RWPE2 (cell line): ENCODE measurements around the gene PSMD2.
A peak's percentile ranks its signal among the peaks of the same experiment; 100 is the strongest.

Experiments used
- ATAC-seq: fragments of 200-7000 bp; cut with Tn5 transposase; 3 replicates; pipeline ENCODE4 v1.9.1; 2021; ENCODE audit warnings: low read depth
- DNase-seq: peaks from one replicate; pipeline ENCODE4 v3.0.0-alpha.2; 2020; ENCODE audit warnings: low spot score
- H3K27ac ChIP-seq: fragments of 450-650 bp; 2 replicates; pipeline ENCODE4 v1.5.1; 2017; ENCODE audit warnings: mild to moderate bottlenecking; ENCODE audit not compliant: poor library complexity, severe bottlenecking
- H3K27me3 ChIP-seq: fragments of 250-450 bp; sonication (Bioruptor Pico); 2 replicates; pipeline ENCODE4 v1.5.1; 2021; ENCODE audit warnings: mild to moderate bottlenecking, moderate library complexity; ENCODE audit not compliant: insufficient read depth, poor library complexity, severe bottlenecking
- H3K36me3 ChIP-seq: fragments of 250-450 bp; sonication (Bioruptor Pico); 2 replicates; pipeline ENCODE4 v1.5.1; 2020; ENCODE audit warnings: low read depth, mild to moderate bottlenecking, moderate library complexity
- H3K4me1 ChIP-seq: fragments of 250-450 bp; sonication (Bioruptor Pico); 2 replicates; pipeline ENCODE4 v1.5.1; 2021; ENCODE audit warnings: mild to moderate bottlenecking, moderate library complexity; ENCODE audit not compliant: insufficient read depth, poor library complexity, severe bottlenecking
- H3K4me3 ChIP-seq: fragments of 250-450 bp; sonication (Bioruptor Pico); 2 replicates; pipeline ENCODE4 v1.5.1; 2021; ENCODE audit warnings: mild to moderate bottlenecking, moderate library complexity; ENCODE audit not compliant: severe bottlenecking
- H3K9me3 ChIP-seq: fragments of 250-450 bp; sonication (Bioruptor Pico); 2 replicates; pipeline ENCODE4 v1.5.1; 2021; ENCODE audit warnings: mild to moderate bottlenecking, moderate library complexity; ENCODE audit not compliant: severe bottlenecking
- TF ChIP-seq, protein P1 (sequence below): fragments of 450-650 bp; IDR thresholded peaks from one replicate; pipeline ENCODE4 v1.5.1; 2017; ENCODE audit warnings: mild to moderate bottlenecking, moderate library complexity; ENCODE audit not compliant: poor library complexity, severe bottlenecking

The PSMD2 gene

DNA sequence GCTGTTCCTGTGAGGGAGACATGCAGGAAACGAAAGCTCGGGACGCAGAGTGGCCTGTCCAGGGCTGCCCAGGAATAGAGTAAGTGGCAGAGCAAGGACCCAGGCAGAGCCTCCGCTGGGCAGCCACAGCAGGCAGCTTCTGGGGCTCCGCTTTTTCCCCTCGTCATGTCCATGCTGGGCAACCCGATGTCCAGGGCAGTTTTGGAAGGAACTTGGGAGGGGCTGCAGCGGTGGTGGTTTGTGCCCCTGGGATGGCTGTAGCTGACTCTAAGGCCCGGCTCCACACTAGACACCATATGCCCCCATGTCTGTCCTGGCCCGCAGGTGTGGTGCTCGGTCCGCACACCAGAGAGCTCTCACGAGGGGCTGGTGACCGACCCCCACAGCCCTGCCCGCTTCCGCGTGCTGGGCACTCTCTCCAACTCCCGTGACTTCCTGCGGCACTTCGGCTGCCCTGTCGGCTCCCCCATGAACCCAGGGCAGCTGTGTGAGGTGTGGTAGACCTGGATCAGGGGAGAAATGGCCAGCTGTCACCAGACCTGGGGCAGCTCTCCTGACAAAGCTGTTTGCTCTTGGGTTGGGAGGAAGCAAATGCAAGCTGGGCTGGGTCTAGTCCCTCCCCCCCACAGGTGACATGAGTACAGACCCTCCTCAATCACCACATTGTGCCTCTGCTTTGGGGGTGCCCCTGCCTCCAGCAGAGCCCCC lies 7.1 kb upstream of the PSMD2 start:
- H3K4me1 ChIP-seq: no peaks in the 10 kb centered on the region
- H3K27ac ChIP-seq: no peak overlapping the region
- no peaks in the 10 kb centered on the region for H3K27me3 ChIP-seq
- no peaks in the 10 kb centered on the region for H3K36me3 ChIP-seq
- ATAC-seq (no peak), DNase-seq (no peak)
- no peak overlapping the region for H3K4me3 ChIP-seq
- H3K9me3 ChIP-seq: no peaks in the 10 kb centered on the region
- TF ChIP-seq, protein P1, sequence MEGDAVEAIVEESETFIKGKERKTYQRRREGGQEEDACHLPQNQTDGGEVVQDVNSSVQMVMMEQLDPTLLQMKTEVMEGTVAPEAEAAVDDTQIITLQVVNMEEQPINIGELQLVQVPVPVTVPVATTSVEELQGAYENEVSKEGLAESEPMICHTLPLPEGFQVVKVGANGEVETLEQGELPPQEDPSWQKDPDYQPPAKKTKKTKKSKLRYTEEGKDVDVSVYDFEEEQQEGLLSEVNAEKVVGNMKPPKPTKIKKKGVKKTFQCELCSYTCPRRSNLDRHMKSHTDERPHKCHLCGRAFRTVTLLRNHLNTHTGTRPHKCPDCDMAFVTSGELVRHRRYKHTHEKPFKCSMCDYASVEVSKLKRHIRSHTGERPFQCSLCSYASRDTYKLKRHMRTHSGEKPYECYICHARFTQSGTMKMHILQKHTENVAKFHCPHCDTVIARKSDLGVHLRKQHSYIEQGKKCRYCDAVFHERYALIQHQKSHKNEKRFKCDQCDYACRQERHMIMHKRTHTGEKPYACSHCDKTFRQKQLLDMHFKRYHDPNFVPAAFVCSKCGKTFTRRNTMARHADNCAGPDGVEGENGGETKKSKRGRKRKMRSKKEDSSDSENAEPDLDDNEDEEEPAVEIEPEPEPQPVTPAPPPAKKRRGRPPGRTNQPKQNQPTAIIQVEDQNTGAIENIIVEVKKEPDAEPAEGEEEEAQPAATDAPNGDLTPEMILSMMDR: no peak

DNA sequence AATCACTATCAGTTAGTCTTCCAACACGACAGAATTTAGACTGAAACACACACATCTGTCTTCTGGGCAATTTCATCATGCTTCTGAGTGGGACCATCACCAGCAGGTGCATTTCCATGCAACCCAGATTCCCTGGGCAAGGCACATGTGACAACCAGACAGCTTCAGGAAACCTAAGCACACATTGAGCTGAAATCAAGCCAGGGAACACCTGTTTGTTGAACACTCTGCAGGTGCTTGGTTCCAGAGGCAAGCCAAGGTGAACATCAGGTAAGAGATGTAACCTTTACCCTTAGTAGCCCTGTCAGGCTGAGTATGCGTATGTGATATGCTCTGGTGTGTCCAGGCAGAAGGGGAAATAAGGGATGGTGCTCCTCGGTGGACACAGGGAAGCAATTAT lies 3.3 kb upstream of the PSMD2 start:
- TF ChIP-seq, protein P1: no peak
- Histone ChIP-seq H3K4me1 (peaks cover 4% of the 10 kb centered on the region), H3K36me3 (peaks cover 7% of the 10 kb centered on the region), H3K27me3 (no peaks in the 10 kb centered on the region), H3K9me3 (no peaks in the 10 kb centered on the region), H3K4me3 (no peak overlapping the region), H3K27ac (no peak overlapping the region)
- no peak for DNase-seq
- ATAC-seq: no peak

DNA sequence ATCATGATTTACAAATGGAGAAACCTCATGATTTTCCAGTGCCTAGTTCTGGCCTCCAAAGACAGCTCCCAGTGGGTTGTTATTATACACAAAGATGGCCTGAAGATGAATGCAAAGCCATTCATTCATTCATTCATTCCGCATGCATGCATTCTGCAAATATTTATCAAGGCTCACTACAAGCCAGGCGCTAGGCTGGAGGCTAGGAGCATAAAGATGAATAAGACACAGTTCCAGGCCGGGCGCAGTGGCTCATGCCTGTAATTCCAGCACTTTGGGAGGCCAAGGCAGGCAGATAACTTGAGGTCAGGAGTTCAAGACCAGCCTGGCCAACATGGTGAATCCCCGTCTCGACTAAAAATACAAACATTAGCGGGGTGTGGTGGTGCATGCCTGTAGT lies 2.4 kb upstream of the PSMD2 start:
- Histone ChIP-seq H3K27ac (no peak overlapping the region), H3K4me1 (peaks cover 6% of the 10 kb centered on the region), H3K4me3 (no peak overlapping the region), H3K27me3 (no peaks in the 10 kb centered on the region), H3K36me3 (peaks cover 16% of the 10 kb centered on the region), H3K9me3 (no peaks in the 10 kb centered on the region)
- ATAC-seq (no peak), DNase-seq (no peak)
- TF ChIP-seq, protein P1: no peak

DNA sequence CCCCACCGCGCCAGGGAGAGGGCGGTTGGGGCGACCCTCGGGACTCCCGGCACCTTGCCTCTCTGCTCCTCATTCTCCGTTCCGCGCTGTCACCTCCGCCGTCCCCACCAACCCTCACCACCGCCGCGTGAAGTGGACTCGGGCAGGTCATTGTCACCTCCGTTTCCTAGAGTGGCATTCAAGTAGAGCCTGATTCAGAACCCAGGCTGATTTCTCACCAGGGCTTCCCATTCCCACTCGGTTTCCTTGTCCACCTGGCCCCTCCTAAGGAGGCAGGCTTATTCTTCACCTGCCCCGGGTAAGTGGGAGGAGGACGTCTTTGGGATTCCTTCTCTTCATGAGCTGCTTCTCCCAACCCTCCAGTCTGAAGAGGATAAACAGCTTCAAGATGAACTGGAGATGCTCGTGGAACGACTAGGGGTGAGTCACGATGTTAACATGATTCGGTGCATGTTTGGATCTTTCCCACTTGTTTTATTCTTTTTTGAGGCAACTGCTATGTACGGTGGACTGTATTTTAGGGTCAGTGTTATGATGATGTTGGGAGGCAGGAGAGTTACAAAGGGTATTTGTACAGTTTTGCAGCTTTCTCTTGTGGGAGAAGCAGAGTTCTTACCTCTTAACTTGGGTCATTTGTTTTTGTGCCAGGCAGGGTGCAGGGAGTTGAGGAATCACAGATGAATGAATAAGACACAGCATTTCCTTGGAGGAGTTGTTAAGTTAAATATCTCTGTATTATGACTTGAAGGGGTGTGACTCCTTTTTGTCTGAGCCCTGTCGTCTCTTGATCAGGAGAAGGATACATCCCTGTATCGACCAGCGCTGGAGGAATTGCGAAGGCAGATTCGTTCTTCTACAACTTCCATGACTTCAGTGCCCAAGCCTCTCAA lies 692 bp downstream of the PSMD2 start:
- Histone ChIP-seq H3K4me1 (peaks cover 6% of the 10 kb centered on the region), H3K4me3 (peak overlapping the region; percentile 69), H3K27me3 (no peaks in the 10 kb centered on the region), H3K36me3 (peaks cover 47% of the 10 kb centered on the region), H3K9me3 (no peaks in the 10 kb centered on the region), H3K27ac (peak overlapping the region; percentile 95)
- DNase-seq (no peak), ATAC-seq (peak; percentile 16)
- TF ChIP-seq, protein P1: no peak
